Stimulated activated naive CD4-positive, alpha-beta T cell (primary cell): ENCODE results near the gene BEAN1.
"Not testable (repeated sequence)": the region's sequence is repeated elsewhere in the genome, so short reads cannot be mapped to it uniquely, and the experiment has no call there.

Experiments used
- DNase-seq, 6 experiments: peaks; one replicate each; lab custom pipeline; 2025; lab: John Stamatoyannopoulos, UW

BEAN1 gene

GRCh38 chr16:66441586-66442375 is 14.7 kb downstream of the BEAN1 start:
- DNase-seq: no peak

- DNase-seq: no peak
Observed at GRCh38 chr16:66442502-66443268, 15.6 kb downstream of the BEAN1 start.

GRCh38 chr16:66443269-66443652 is 16.2 kb downstream of the BEAN1 start:
- no peak for DNase-seq

- no peak for DNase-seq
Observed at GRCh38 chr16:66444049-66444481, 17.0 kb downstream of the BEAN1 start.

GRCh38 chr16:66446737-66447136 is 19.6 kb downstream of the BEAN1 start:
- DNase-seq: no peak

GRCh38 chr16:66447491-66447890 is 20.4 kb downstream of the BEAN1 start:
- DNase-seq: no peak

GRCh38 chr16:66451548-66451947 is 24.5 kb downstream of the BEAN1 start:
- no peak for DNase-seq

- DNase-seq: not testable (repeated sequence)
Observed at GRCh38 chr16:66453230-66453629, 26.1 kb downstream of the BEAN1 start.

GRCh38 chr16:66454751-66455150 is 27.7 kb downstream of the BEAN1 start:
- no peak for DNase-seq

GRCh38 chr16:66455970-66456369 is 28.9 kb downstream of the BEAN1 start:
- no peak for DNase-seq

- no peak for DNase-seq
Observed at GRCh38 chr16:66457888-66458287, 30.8 kb downstream of the BEAN1 start.

GRCh38 chr16:66458292-66458691 is 31.2 kb downstream of the BEAN1 start:
- no peak for DNase-seq

- DNase-seq: no peak
Observed at GRCh38 chr16:66458853-66459252, 31.8 kb downstream of the BEAN1 start.

GRCh38 chr16:66459878-66460277 is 32.8 kb downstream of the BEAN1 start:
- no peak for DNase-seq

- no peak for DNase-seq
Observed at GRCh38 chr16:66460703-66461102, 33.6 kb downstream of the BEAN1 start.

- no peak for DNase-seq
Observed at GRCh38 chr16:66462912-66463311, 35.8 kb downstream of the BEAN1 start.

- DNase-seq: not testable (repeated sequence)
Observed at GRCh38 chr16:66465946-66466345, 38.9 kb downstream of the BEAN1 start.

GRCh38 chr16:66466636-66467035 is 39.5 kb downstream of the BEAN1 start:
- not testable (repeated sequence) for DNase-seq

- DNase-seq: no peak
Observed at GRCh38 chr16:66467611-66468010, 40.5 kb downstream of the BEAN1 start.

GRCh38 chr16:66468321-66468965 is 41.3 kb downstream of the BEAN1 start:
- DNase-seq: no peak

- DNase-seq: no peak
Observed at GRCh38 chr16:66469291-66469946, 42.3 kb downstream of the BEAN1 start.

- no peak for DNase-seq
Observed at GRCh38 chr16:66469947-66470546, 43.0 kb downstream of the BEAN1 start.
